ENCODE data around the gene DSCAML1.

GRCh38 chr11:117752071-117752470 lies 44.9 kb downstream of the DSCAML1 start:
- TF ChIP-seq CTCF (IDR thresholded peaks at IDR 0.05) (no peak), POLR2A (IDR thresholded peaks at IDR 0.05) (no peak)
